Neural cell (in vitro differentiated cells): ENCODE results near the gene VPS54. TPM values are rescaled to one million over a fixed set of nuclear protein-coding genes. Genes with fewer than 3 reads are reported as not detected.

Source experiments
- H2AFZ ChIP-seq: fragments of 200-600, 300-800 bp; sonication (generic), shearing (Covaris generic); 2 replicates; pipeline ENCODE4 v1.6.0; 2014; ENCODE audit warnings: low read depth, mild to moderate bottlenecking, antibody characterized with exemption, low read length, moderate library complexity
- H3F3A ChIP-seq: fragments of 200-600 bp; shearing (Covaris generic); 2 replicates; pipeline ENCODE4 v1.6.1; 2016; ENCODE audit warnings: mild to moderate bottlenecking, moderate library complexity, mixed read lengths, antibody characterized with exemption, low read length; ENCODE audit not compliant: insufficient read depth, poor library complexity, severe bottlenecking
- H3K27ac ChIP-seq: fragments of 200-600, 300-800 bp; sonication (generic), shearing (Covaris generic); 2 replicates; pipeline ENCODE4 v1.5.1; 2014; ENCODE audit warnings: mild to moderate bottlenecking, low read length, moderate library complexity
- H3K27me3 ChIP-seq: fragments of 300-800, 200-600 bp; sonication (generic), shearing (Covaris generic); 2 replicates; pipeline ENCODE4 v1.6.0; 2014; ENCODE audit warnings: mild to moderate bottlenecking, low read depth, low read length, moderate library complexity; ENCODE audit not compliant: insufficient read depth
- H3K36me3 ChIP-seq: fragments of 300-800, 200-600 bp; sonication (generic), shearing (Covaris generic); 2 replicates; pipeline ENCODE4 v1.5.1; 2014; ENCODE audit warnings: mild to moderate bottlenecking, antibody characterized with exemption, low read length, moderate library complexity; ENCODE audit not compliant: insufficient read depth
- H3K4me2 ChIP-seq: fragments of 300-800, 200-600 bp; sonication (generic), shearing (Covaris generic); 2 replicates; pipeline ENCODE4 v1.6.0; 2014; ENCODE audit warnings: mild to moderate bottlenecking, low read length
- H3K4me3 ChIP-seq: fragments of 300-800, 200-600 bp; sonication (generic), shearing (Covaris generic); 2 replicates; pipeline ENCODE4 v1.5.1; 2014; ENCODE audit warnings: mild to moderate bottlenecking, low read length, moderate library complexity
- H3K79me2 ChIP-seq: fragments of 200-600 bp; shearing (Covaris generic); replicated peaks from 2 replicates; pipeline ENCODE4 v1.6.0; 2014; ENCODE audit warnings: mild to moderate bottlenecking, low read length, moderate library complexity; ENCODE audit not compliant: insufficient read depth
- H3K9ac ChIP-seq: fragments of 300-800, 200-600 bp; sonication (generic), shearing (Covaris generic); 2 replicates; pipeline ENCODE4 v1.6.1; 2016; ENCODE audit warnings: mild to moderate bottlenecking, low read length, mixed read lengths
- H3K9me2 ChIP-seq: fragments of 200-600 bp; shearing (Covaris generic); 2 replicates; pipeline ENCODE4 v1.6.1; 2016; ENCODE audit warnings: mild to moderate bottlenecking, low read length, mixed read lengths; ENCODE audit not compliant: insufficient read depth
- H3K9me3 ChIP-seq: fragments of 200-600, 300-800 bp; sonication (generic), shearing (Covaris generic); 2 replicates; pipeline ENCODE4 v1.6.1; 2016; ENCODE audit warnings: mild to moderate bottlenecking, mixed run types, low read length, moderate library complexity, mixed read lengths
- H4K20me1 ChIP-seq: fragments of 200-600 bp; shearing (Covaris generic); 2 replicates; pipeline ENCODE4 v1.6.1; 2016; ENCODE audit warnings: mild to moderate bottlenecking, mixed run types; ENCODE audit not compliant: insufficient read depth
- CTCF ChIP-seq: fragments of 450-650 bp; IDR thresholded peaks from 2 replicates; pipeline ENCODE4 v1.5.1; 2014; ENCODE audit warnings: antibody characterized with exemption, mild to moderate bottlenecking, moderate library complexity; ENCODE audit not compliant: poor library complexity, severe bottlenecking
- EP300 ChIP-seq: fragments of 450-650 bp; conservative IDR thresholded peaks from 2 replicates; pipeline ENCODE4 v1.6.1; 2014; ENCODE audit warnings: antibody characterized with exemption, mild to moderate bottlenecking, moderate library complexity; ENCODE audit not compliant: poor library complexity, severe bottlenecking
- EZH2 ChIP-seq: fragments of 200-600, 300-800 bp; shearing (Covaris generic), sonication (generic); IDR thresholded peaks from 2 replicates; pipeline ENCODE4 v1.6.1; 2014; ENCODE audit warnings: antibody characterized with exemption, low read length, borderline replicate concordance, mild to moderate bottlenecking; ENCODE audit not compliant: insufficient read depth, poor library complexity, severe bottlenecking
- MXI1 ChIP-seq: fragments of 450-650 bp; conservative IDR thresholded peaks from 2 replicates; pipeline ENCODE4 v1.6.1; 2014; ENCODE audit warnings: antibody characterized with exemption, mild to moderate bottlenecking; ENCODE audit not compliant: poor library complexity, severe bottlenecking
- POLR2AphosphoS5 ChIP-seq: IDR thresholded peaks from 2 replicates; pipeline ENCODE4 v1.6.1; 2012
- RAD21 ChIP-seq: fragments of 450-650 bp; conservative IDR thresholded peaks from 2 replicates; pipeline ENCODE4 v1.6.1; 2014; ENCODE audit warnings: antibody characterized with exemption, mild to moderate bottlenecking, moderate library complexity
- REST ChIP-seq: IDR thresholded peaks from 2 replicates; pipeline ENCODE4 v1.6.1; 2012; ENCODE audit warnings: borderline replicate concordance
- SMC3 ChIP-seq: fragments of 450-650 bp; conservative IDR thresholded peaks from 2 replicates; pipeline ENCODE4 v1.6.1; 2014; ENCODE audit warnings: antibody characterized with exemption, mild to moderate bottlenecking, moderate library complexity; ENCODE audit not compliant: poor library complexity
- TAF1 ChIP-seq: IDR thresholded peaks from 2 replicates; pipeline ENCODE4 v1.6.1; 2012; ENCODE audit warnings: low read depth
- polyA plus RNA-seq: library from polyadenylated mRNA; depleted of rRNA; stranded (reverse); fragments of >200 nt; gene quantifications from 2 replicates; pipeline ENCODE4 v1.2.3, GENCODE V29; 2014

VPS54 gene
- polyA plus RNA-seq, 1 donor from 2014 or later = 34.2 TPM

GRCh38 chr2:64025741-64026140 is 6.5 kb upstream of the VPS54 start:
- Histone ChIP-seq H3K9ac (no peak overlapping the region), H3K4me2 (no peak overlapping the region), H2AFZ (no peak overlapping the region), H4K20me1 (no peaks in the 10 kb centered on the region), H3K36me3 (no peaks in the 10 kb centered on the region), H3K9me3 (no peaks in the 10 kb centered on the region), H3K9me2 (no peaks in the 10 kb centered on the region), H3K79me2 (no peaks in the 10 kb centered on the region), H3K27me3 (no peaks in the 10 kb centered on the region), H3K27ac (no peak overlapping the region), H3F3A (no peaks in the 10 kb centered on the region), H3K4me3 (no peak overlapping the region)
- no peak for TF ChIP-seq CTCF
- TF ChIP-seq SMC3 = no peak
- no peak for TF ChIP-seq TAF1
- no peak for TF ChIP-seq RAD21
- TF ChIP-seq EP300 = no peak
- TF ChIP-seq EZH2 = no peak
- TF ChIP-seq POLR2AphosphoS5 = no peak
- no peak for TF ChIP-seq REST
- no peak for TF ChIP-seq MXI1

- Histone ChIP-seq H3K9me3 (no peaks in the 10 kb centered on the region), H3K27me3 (no peaks in the 10 kb centered on the region), H3K4me2 (no peak overlapping the region), H3K9me2 (no peaks in the 10 kb centered on the region), H3K79me2 (no peaks in the 10 kb centered on the region), H3K9ac (no peak overlapping the region), H3F3A (no peaks in the 10 kb centered on the region), H3K36me3 (no peaks in the 10 kb centered on the region), H3K4me3 (no peak overlapping the region), H4K20me1 (no peaks in the 10 kb centered on the region), H2AFZ (no peak overlapping the region), H3K27ac (no peak overlapping the region)
- TF ChIP-seq RAD21 (no peak), POLR2AphosphoS5 (no peak), REST (no peak), CTCF (no peak), EZH2 (no peak), SMC3 (no peak), EP300 (no peak), TAF1 (no peak), MXI1 (no peak)
Observed at GRCh38 chr2:64024259-64024949, 5.2 kb upstream of the VPS54 start.
